ENCODE measurements around the gene PSENEN.
"Not testable (repeated sequence)": the region's sequence is repeated elsewhere in the genome, so short reads cannot be mapped to it uniquely, and the experiment has no call there.

The PSENEN gene

DNA sequence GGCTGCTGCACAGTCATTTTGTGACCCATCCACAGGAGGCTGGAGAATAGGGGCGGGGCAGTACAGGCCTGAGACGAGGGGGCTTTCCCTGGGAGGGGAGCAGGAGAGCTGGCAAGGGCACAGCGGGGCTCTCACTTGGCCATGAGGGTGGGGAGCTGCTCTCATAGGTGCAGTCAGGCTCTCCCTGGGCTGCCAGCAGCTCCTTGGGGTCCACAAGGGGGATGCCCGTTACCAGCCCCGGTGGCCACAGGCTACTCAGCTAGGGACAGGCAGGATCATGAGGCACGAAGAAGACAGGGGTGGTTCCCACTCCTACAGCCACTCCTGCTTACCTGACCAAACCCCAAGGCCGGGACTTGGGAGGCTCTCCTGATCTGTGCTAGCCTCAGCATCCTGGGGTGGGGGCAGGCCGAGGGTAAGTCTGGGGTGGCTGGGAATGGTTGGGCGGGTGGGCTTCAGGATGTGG, 46.4 kb downstream of the PSENEN start:
- in situ Hi-C loops (cut with HindIII; ENCODE audit: low sequenced_read_pairs): no loop called here
- TF ChIP-seq, protein P1, sequence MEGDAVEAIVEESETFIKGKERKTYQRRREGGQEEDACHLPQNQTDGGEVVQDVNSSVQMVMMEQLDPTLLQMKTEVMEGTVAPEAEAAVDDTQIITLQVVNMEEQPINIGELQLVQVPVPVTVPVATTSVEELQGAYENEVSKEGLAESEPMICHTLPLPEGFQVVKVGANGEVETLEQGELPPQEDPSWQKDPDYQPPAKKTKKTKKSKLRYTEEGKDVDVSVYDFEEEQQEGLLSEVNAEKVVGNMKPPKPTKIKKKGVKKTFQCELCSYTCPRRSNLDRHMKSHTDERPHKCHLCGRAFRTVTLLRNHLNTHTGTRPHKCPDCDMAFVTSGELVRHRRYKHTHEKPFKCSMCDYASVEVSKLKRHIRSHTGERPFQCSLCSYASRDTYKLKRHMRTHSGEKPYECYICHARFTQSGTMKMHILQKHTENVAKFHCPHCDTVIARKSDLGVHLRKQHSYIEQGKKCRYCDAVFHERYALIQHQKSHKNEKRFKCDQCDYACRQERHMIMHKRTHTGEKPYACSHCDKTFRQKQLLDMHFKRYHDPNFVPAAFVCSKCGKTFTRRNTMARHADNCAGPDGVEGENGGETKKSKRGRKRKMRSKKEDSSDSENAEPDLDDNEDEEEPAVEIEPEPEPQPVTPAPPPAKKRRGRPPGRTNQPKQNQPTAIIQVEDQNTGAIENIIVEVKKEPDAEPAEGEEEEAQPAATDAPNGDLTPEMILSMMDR (IDR thresholded peaks at IDR 0.05; ENCODE audit: low read depth, low read length): no peak
- H3K4me3 ChIP-seq (ENCODE audit: low read depth, low read length): no peak overlapping the region
- no peak for DNase-seq (ENCODE audit: low read depth, low spot score)

DNA sequence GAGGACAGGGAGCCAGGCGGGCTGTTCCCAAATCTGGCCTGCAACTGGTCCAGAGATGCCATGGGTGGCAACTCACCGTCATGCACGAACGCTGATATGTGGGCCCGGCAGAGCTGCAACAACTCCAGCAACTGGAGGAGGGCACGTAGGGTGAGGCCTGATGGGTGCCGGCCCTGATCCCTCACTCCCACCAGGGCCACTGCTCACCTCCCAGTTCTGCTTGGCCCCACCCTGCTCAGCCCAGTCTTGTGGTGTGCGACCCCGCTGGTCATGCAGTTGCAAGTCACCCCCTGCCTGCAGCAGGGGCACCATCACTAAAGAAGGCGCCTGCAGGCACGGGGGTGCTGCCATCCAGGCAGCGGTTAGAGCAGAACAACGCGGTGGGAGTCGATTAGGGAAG, 46.9 kb downstream of the PSENEN start:
- H3K4me3 ChIP-seq (ENCODE audit: low read depth, low read length): no peak overlapping the region
- in situ Hi-C loops (cut with HindIII; ENCODE audit: low sequenced_read_pairs): no loop called here

DNA sequence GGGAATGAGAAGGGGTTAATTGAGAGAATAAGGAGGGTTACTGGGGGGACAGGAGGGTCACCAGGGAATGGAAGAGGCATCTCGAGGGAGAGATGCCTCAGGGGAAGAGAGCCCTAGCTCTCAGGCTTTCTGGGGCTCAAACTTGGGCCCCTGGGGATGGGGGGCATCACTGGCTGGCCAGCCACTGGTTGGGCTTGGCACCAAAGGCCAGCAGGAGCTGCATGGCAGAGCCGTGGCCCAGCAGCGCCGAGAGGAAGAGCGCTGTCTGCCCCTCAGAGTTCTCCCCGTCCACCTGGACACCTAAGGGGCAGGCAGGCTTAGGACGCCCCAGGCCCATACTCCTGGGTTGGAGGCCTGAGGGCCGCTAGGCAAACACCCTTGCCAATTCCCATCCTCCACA, 47.4 kb downstream of the PSENEN start:
- no peak for DNase-seq (ENCODE audit: low read depth, low spot score)
- TF ChIP-seq, protein P1 (IDR thresholded peaks at IDR 0.05; ENCODE audit: low read depth, low read length): no peak
- no peak overlapping the region for H3K4me3 ChIP-seq (ENCODE audit: low read depth, low read length)
- in situ Hi-C loops (cut with HindIII; ENCODE audit: low sequenced_read_pairs): no loop called here

More for the DNA sequence above, 46.9 kb downstream of the PSENEN start:
- TF ChIP-seq, protein P1 (IDR thresholded peaks at IDR 0.05; ENCODE audit: low read depth, low read length): no peak
- no peak for DNase-seq (ENCODE audit: low read depth, low spot score)

DNA sequence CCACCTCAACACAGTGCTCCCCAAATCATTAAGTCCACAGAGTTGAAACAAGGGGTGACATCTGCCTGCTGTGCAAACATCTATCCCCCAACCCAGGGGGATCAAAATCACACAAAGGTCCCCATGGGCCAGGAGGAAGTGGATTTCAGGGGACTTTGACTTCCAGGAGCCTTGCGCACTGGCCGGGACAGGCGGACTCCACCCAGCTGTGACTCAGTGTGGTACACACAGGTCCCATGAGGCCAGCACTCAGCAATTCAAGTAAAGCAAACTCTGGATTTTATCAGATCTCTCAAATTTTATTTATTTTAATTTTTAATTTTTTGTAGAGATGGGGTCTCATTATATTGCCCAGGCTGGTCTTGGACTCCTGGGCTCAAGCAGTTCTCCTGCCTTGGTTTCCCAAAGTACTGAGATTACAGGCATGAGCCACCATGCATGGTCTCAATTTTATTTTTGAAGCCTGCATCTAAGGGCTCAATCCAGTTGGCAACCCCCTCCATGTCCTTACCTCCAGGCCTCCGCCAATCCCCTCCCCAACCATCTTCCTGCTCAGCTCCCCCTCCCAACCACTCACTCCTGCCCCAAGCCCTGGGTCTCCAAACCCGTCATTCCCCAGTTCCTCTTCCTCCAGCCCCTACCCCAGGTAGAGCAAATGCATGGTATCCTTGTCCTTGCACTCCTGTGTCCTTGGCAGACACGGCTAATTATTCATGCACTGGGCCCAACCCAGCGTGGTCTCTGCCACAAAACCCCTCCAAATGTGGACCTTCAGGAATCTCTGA, 48.1 kb downstream of the PSENEN start:
- no peak overlapping the region for H3K4me3 ChIP-seq (ENCODE audit: low read depth, low read length)
- DNase-seq (ENCODE audit: low read depth, low spot score): no peak
- TF ChIP-seq, protein P1 (IDR thresholded peaks at IDR 0.05; ENCODE audit: low read depth, low read length): no peak
- in situ Hi-C loops (cut with HindIII; ENCODE audit: low sequenced_read_pairs): no loop called here

DNA sequence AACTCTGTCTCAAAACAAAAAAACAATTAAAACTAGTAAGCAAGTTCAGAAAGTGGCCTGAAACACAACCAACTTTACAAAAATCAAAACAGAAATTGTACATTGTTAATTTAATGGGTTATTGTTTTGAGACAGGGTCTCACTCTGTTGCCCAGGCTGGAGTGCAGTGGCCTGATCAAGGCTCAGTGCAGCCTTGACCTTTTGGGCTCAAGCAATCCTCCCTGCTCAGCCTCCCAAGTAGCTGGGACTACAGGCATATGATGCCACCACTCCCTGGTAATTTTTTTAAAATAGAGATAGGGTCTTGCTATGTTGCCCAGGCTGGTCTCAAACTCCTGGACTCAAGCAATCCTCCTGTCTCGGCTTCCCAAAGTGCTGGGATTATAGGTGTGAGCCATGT, 50.1 kb downstream of the PSENEN start:
- DNase-seq (ENCODE audit: low read depth, low spot score); H3K4me3 ChIP-seq (ENCODE audit: low read depth, low read length); in situ Hi-C loops (cut with HindIII; ENCODE audit: low sequenced_read_pairs): not testable (repeated sequence)
